OCI-LY1 (cell line): Measurements from ENCODE around the gene LCMT2.

ENCODE experiments used
- H2AFZ ChIP-seq: fragments of 200-600 bp; sonication (generic), shearing (Covaris generic); 2 replicates; pipeline ENCODE4 v1.6.0; 2014; ENCODE audit warnings: antibody characterized with exemption, mild to moderate bottlenecking, low read length
- H3F3A ChIP-seq: fragments of 200-600 bp; sonication (generic), shearing (Covaris generic); 2 replicates; pipeline ENCODE4 v1.6.0; 2014; ENCODE audit warnings: mild to moderate bottlenecking, antibody characterized with exemption, low read length, moderate library complexity; ENCODE audit not compliant: insufficient read depth
- H3K27ac ChIP-seq: fragments of 200-600 bp; sonication (generic); 2 replicates; pipeline ENCODE4 v1.5.1; 2014; ENCODE audit warnings: low read length, mixed run types, mild to moderate bottlenecking, low read depth; ENCODE audit not compliant: poor library complexity, severe bottlenecking
- H3K27me3 ChIP-seq: fragments of 200-600 bp; sonication (generic); 2 replicates; pipeline ENCODE4 v1.6.0; 2014; ENCODE audit warnings: antibody characterized with exemption, mild to moderate bottlenecking, low read length, moderate library complexity; ENCODE audit not compliant: insufficient read depth
- H3K36me3 ChIP-seq: fragments of 200-600 bp; sonication (generic); 2 replicates; pipeline ENCODE4 v1.6.1; 2014; ENCODE audit warnings: mild to moderate bottlenecking, antibody characterized with exemption, low read length, moderate library complexity, mixed read lengths; ENCODE audit not compliant: insufficient read depth
- H3K4me1 ChIP-seq: fragments of 200-600 bp; sonication (generic); 2 replicates; pipeline ENCODE4 v1.5.1; 2014; ENCODE audit warnings: mild to moderate bottlenecking, low read length, moderate library complexity; ENCODE audit not compliant: insufficient read depth, severe bottlenecking
- H3K4me2 ChIP-seq: fragments of 200-600 bp; sonication (generic), shearing (Covaris generic); 2 replicates; pipeline ENCODE4 v1.6.1; 2014; ENCODE audit warnings: low read length
- H3K4me3 ChIP-seq: fragments of 200-600 bp; sonication (generic); 2 replicates; pipeline ENCODE4 v1.5.1; 2014; ENCODE audit warnings: low read length, low read depth, mild to moderate bottlenecking, mixed read lengths; ENCODE audit not compliant: poor library complexity, severe bottlenecking
- H3K79me2 ChIP-seq: fragments of 200-600 bp; shearing (Covaris generic); 2 replicates; pipeline ENCODE4 v1.6.1; 2016; ENCODE audit warnings: mixed run types, low read length, mixed read lengths; ENCODE audit not compliant: insufficient read depth
- H3K9ac ChIP-seq: fragments of 200-600 bp; sonication (generic), shearing (Covaris generic); 2 replicates; pipeline ENCODE4 v1.6.1; 2014; ENCODE audit warnings: mild to moderate bottlenecking, low read length, mixed read lengths
- H3K9me2 ChIP-seq: fragments of 200-600 bp; sonication (generic), shearing (Covaris generic); 2 replicates; pipeline ENCODE4 v1.6.1; 2014; ENCODE audit warnings: low read depth, mild to moderate bottlenecking, low read length, mixed read lengths
- H3K9me3 ChIP-seq: fragments of 200-600 bp; shearing (Covaris generic); 2 replicates; pipeline ENCODE4 v1.6.1; 2014; ENCODE audit warnings: low read length, mixed read lengths
- H4K20me1 ChIP-seq: fragments of 200-600 bp; sonication (generic), shearing (Covaris generic); 2 replicates; pipeline ENCODE4 v1.6.0; 2016; ENCODE audit warnings: mild to moderate bottlenecking, low read length; ENCODE audit not compliant: insufficient read depth
- EZH2 ChIP-seq: fragments of 200-600 bp; sonication (generic), shearing (Covaris generic); IDR thresholded peaks from 2 replicates; pipeline ENCODE4 v1.8.0; 2017; ENCODE audit warnings: borderline replicate concordance, mixed run types, mild to moderate bottlenecking, antibody characterized with exemption, low read length, moderate library complexity, mixed read lengths
- TF ChIP-seq, protein P1 (sequence below): fragments of 200-600 bp; sonication (generic), shearing (Covaris generic); IDR thresholded peaks from 2 replicates; pipeline ENCODE4 v1.5.1; 2017; ENCODE audit warnings: mild to moderate bottlenecking, antibody characterized with exemption, low read length, moderate library complexity, mixed read lengths

Gene LCMT2

DNA sequence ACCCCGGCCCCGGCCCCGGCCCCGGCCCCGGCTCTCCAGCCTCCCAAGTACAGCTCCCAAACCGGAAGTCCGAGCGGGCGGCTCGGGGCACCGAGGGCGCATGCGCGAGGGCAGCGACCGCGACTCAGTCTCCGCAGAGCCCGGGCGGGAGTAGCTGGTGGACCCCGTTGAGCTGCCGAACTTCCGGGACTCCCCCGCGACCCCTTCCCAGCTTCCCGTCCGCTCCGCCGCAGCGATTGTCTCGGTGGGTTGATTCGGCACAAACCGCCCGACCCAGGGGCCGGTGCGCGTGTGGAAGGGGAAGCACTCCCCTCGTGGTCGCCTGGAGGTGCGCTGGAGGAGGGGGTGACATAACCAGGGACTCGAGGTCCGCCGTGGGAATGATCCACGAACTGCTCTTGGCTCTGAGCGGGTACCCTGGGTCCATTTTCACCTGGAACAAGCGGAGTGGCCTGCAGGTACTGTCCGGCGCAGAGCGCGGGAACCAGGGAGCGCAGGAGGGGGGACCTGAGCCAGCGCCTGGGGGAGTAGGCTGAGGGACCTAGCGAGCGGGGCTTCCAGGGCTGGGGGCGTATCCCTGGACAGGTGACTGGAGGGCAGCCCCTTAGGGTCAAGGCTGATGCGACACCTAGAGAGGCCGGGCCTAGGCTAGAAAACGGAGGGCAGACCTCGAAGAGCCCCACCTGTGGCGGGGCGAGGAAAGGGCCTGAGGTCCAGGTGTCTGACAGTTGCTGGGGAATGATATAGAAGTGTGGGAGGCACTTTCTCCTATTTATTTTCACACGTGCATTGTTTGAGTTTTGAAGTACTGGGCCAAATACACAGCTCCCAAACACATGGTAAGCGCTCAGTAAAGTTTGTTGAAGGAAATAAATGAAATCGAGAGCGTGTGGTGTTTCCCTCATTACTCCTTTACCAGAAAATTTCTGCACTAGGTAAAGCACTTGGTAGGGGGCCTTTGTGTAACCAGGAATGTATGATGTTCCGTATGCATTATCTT is 40.9 kb upstream of the LCMT2 start, which contains the start of the genes TUBGCP4 and ZSCAN29:
TSS of gene TUBGCP4 (plus strand) at position 127 of the 1,000 bp plus-strand sequence. CDS start at position 381, 254 bp downstream.
TSS of gene ZSCAN29 (minus strand) at position 69 of the 1,000 bp plus-strand sequence. CDS start 1,130 bp downstream, outside the sequence.
- Histone ChIP-seq H3K36me3 (peaks cover 33% of the 10 kb centered on the region), H4K20me1 (no peaks in the 10 kb centered on the region), H3K9ac (peak within 1 kb of the TSS; percentile 79), H3K79me2 (peaks cover 18% of the 10 kb centered on the region; the same call in 1 of the 2 replicates), H2AFZ (no peak within 1 kb of the TSS), H3F3A (0 out of 2 replicates have a peak, but pooled peaks cover 6% of the 10 kb centered on the region), H3K9me2 (no peaks in the 10 kb centered on the region), H3K27me3 (no peaks in the 10 kb centered on the region), H3K4me2 (peak within 1 kb of the TSS; percentile 83), H3K9me3 (no peaks in the 10 kb centered on the region), H3K4me3 (peak within 1 kb of the TSS; percentile 74), H3K4me1 (peaks cover 51% of the 10 kb centered on the region), H3K27ac (peak within 1 kb of the TSS; percentile 57)
- TF ChIP-seq, protein P1, sequence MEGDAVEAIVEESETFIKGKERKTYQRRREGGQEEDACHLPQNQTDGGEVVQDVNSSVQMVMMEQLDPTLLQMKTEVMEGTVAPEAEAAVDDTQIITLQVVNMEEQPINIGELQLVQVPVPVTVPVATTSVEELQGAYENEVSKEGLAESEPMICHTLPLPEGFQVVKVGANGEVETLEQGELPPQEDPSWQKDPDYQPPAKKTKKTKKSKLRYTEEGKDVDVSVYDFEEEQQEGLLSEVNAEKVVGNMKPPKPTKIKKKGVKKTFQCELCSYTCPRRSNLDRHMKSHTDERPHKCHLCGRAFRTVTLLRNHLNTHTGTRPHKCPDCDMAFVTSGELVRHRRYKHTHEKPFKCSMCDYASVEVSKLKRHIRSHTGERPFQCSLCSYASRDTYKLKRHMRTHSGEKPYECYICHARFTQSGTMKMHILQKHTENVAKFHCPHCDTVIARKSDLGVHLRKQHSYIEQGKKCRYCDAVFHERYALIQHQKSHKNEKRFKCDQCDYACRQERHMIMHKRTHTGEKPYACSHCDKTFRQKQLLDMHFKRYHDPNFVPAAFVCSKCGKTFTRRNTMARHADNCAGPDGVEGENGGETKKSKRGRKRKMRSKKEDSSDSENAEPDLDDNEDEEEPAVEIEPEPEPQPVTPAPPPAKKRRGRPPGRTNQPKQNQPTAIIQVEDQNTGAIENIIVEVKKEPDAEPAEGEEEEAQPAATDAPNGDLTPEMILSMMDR, result peak; percentile 58
- no peak for TF ChIP-seq EZH2

DNA sequence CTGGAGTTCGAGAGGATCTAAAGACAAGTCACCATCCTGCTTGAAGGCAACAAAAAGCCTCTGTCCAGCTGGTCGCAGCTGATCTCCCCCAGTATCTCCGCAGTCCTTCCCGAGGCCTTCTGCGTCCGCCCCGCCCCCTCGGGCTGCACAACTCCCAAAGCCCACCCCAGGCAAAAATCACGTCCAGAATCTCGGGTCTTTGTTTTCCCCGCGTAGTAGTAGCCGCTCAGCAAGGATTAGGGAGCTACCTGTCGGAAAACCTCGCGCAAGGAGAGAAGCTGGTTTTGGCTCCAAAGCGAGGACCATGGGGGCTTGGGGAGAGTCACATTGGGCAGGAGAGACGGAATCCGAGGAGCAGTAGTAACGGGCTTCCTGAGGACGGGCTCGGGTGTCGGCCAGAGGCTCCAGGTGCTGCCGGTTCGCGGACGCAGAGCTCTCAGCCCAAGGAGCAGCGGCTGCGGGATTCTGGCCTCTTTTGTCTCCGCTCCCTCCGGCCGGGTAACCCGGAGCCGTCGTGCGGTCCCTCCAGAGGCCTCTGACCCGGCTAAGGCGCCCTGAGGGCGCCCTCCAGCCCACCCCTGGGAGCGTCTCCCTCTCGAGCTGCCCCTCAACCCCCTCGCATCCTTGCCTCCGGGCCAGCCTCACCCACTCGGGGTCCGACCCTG is 40.1 kb upstream of the LCMT2 start:
- no peaks in the 10 kb centered on the region for H3K9me3 ChIP-seq
- H3K79me2 ChIP-seq, result peaks cover 18% of the 10 kb centered on the region; the same call in 1 of the 2 replicates
- H3K4me1 ChIP-seq, result peaks cover 43% of the 10 kb centered on the region
- TF ChIP-seq EZH2, result no peak
- TF ChIP-seq, protein P1, result no peak
- peak overlapping the region; percentile 79 for H3K9ac ChIP-seq
- H3F3A ChIP-seq, result 0 out of 2 replicates have a peak, but pooled peaks cover 4% of the 10 kb centered on the region
- no peak overlapping the region for H2AFZ ChIP-seq
- H3K9me2 ChIP-seq, result no peaks in the 10 kb centered on the region
- peaks cover 40% of the 10 kb centered on the region for H3K36me3 ChIP-seq
- H3K27ac ChIP-seq, result no peak overlapping the region
- H3K27me3 ChIP-seq, result no peaks in the 10 kb centered on the region
- peak overlapping the region; percentile 83 for H3K4me2 ChIP-seq
- peak overlapping the region; percentile 74 for H3K4me3 ChIP-seq
- no peaks in the 10 kb centered on the region for H4K20me1 ChIP-seq

DNA sequence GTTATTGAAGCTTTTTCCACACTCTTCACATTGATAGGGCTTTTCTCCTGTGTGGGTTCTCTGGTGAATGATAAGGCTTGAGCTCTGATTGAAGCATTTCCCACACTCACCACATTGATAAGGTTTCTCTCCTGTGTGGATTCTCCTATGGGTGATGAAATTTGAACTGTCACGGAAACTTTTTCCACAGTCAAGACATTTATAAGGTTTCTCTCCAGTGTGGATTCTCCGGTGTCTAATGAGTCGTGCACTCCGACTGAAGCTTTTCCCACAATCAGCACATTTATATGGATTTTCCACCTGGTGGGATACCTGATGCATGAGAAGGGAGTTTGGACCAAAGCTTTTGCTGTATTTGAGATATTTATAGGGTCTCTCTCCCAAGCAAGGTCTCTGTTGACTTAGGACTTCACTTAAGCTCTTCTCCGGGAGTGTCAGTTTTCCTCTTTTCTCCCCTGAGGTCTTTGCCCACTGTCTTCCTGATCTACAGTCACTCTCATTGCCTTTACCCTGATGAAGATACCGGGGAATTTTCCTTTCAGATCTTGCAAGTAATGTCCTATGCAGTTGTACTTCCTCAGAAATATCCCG is 31.0 kb upstream of the LCMT2 start:
- Histone ChIP-seq H3K9ac (no peak overlapping the region), H2AFZ (no peak overlapping the region), H3K79me2 (no peaks in the 10 kb centered on the region), H3K4me3 (no peak overlapping the region), H3K36me3 (peaks cover 91% of the 10 kb centered on the region), H3K27ac (no peak overlapping the region), H4K20me1 (no peaks in the 10 kb centered on the region), H3K4me2 (no peak overlapping the region), H3K9me3 (peaks cover 33% of the 10 kb centered on the region), H3F3A (no peaks in the 10 kb centered on the region), H3K9me2 (no peaks in the 10 kb centered on the region), H3K4me1 (no peaks in the 10 kb centered on the region), H3K27me3 (no peaks in the 10 kb centered on the region)
- TF ChIP-seq, protein P1, result no peak
- no peak for TF ChIP-seq EZH2
